ENCODE results near the gene EOGT.

Gene EOGT

DNA sequence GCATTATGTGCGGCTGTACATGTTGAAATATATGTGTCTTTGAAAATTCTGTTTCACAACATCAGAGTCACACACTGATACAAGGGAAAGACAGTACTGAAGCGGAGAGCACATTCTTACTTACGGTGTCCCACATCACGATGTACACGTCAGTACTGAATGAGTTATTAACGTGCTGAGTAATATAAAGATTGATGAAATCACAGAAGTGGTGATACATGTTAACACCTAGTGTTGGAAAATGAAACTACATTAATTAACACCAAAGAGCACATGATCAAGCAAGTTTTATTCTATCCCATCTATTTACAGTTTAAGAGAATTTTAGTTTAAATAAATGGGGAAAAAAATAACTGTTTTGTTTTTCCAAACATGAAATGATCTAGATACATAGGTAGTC lies 15.6 kb downstream of the EOGT start:
- TF ChIP-seq POLR2A (IDR thresholded peaks at IDR 0.05; ENCODE audit: low read depth, low read length) = no peak
- no peak for FAIRE-seq
- DNase-seq (ENCODE audit: insufficient read length, low spot score) = no peak

DNA sequence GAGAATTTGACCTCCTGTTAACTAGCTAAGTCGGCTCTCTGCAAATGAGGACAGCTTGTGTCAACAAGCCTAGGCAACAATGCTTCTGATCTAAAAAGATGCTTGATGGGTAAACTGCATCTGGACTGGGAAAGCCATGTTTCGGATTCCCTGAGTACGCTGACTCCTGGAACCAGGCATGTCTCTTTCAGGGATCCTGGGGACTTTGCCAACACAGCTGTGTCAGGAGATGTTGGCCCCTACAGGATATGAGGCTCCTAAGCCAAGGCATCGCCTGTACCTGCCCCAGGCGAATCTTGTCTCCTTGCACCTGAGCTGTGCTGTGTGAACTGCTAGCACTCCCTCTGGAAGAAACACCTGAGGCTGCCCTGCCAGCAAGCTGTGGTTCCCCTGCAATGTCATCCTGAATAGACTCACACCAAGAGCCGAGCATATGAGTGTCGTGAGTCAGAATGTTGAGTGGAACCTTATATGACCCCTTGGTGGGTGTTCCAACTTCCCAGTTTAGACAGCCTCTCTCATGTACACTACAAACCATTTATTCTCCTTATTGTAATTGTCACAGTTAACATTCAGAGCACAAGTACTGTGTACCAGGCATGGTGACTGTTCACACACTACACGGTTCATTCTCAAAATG lies 17.0 kb downstream of the EOGT start:
- DNase-seq (ENCODE audit: insufficient read length, low spot score) (no peak), FAIRE-seq (peak; percentile 64)
- no peak for TF ChIP-seq POLR2A (IDR thresholded peaks at IDR 0.05; ENCODE audit: low read depth, low read length)

DNA sequence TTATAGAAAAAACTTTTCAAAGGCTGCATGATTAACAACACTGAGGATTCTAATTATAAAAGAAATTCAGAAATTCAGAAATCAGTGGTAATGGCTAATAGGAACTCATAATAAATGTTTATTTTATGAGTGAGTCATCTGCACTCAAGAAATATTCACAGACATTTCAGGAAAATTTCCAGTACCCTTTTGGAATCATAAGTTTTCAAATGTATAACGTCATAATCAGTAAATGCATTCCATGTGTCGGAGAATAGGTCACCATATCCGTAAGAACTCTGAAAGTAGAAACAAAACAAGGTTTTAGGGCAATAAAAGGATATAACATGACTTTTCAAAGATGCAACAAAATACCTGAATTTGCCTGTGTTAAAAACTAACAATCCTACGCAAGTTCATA lies 24.7 kb downstream of the EOGT start:
- DNase-seq (ENCODE audit: insufficient read length, low spot score) (no peak), FAIRE-seq (no peak)
- no peak for TF ChIP-seq POLR2A (IDR thresholded peaks at IDR 0.05; ENCODE audit: low read depth, low read length)

DNA sequence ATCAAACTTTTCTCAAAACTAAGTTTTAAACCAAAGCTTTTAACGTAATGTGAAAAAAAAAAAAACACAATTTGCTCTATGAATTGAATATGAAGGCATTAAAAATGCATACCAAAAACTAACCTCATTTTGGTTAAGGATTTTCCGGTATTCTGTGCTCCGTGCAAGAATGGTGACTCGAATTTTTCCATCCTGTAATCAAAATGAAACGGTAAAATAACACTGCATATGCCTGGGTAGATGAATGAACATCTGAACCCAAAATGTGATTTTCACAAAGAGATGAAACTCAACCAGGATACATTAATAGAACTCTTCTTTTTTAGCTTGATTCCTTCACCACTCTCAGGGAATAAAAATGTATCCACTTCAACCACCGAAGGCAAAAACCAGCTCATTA lies 26.2 kb downstream of the EOGT start:
- no peak for DNase-seq (ENCODE audit: insufficient read length, low spot score)
- FAIRE-seq = no peak
- no peak for TF ChIP-seq POLR2A (IDR thresholded peaks at IDR 0.05; ENCODE audit: low read depth, low read length)

DNA sequence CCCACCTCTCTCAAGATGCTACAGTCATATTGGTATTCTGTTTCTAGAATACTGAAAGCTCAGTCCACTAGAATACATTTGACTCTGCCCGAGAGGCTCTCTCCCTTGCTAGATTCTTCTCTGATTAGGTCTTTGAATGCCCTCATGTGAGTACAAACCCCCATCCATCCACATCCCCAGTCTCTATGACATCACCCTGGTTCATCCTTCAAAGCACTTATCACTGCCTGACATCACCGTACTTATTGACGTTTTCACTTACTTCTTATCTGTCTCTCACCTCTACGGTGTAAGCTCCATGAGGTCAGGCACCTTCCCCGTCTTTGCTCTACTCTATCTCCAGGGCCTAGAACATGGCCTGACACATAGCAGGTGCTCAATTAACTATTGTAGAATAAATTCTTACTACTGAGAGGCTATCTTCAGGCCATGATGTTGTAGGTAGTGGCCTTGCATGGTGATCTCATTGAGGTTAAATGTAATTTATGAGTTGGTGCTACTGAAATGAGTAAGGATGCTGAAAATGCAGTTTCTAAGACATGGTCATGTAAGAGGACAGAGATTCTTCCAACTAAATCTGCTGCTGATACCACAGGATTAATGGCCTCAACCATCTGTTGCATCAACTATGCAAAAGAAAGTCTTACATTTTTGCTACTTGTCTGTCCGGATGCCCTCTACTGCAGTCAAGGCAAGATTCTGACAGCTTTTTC lies 26.8 kb downstream of the EOGT start:
- FAIRE-seq = no peak
- TF ChIP-seq POLR2A (IDR thresholded peaks at IDR 0.05; ENCODE audit: low read depth, low read length) = no peak
- no peak for DNase-seq (ENCODE audit: insufficient read length, low spot score)

DNA sequence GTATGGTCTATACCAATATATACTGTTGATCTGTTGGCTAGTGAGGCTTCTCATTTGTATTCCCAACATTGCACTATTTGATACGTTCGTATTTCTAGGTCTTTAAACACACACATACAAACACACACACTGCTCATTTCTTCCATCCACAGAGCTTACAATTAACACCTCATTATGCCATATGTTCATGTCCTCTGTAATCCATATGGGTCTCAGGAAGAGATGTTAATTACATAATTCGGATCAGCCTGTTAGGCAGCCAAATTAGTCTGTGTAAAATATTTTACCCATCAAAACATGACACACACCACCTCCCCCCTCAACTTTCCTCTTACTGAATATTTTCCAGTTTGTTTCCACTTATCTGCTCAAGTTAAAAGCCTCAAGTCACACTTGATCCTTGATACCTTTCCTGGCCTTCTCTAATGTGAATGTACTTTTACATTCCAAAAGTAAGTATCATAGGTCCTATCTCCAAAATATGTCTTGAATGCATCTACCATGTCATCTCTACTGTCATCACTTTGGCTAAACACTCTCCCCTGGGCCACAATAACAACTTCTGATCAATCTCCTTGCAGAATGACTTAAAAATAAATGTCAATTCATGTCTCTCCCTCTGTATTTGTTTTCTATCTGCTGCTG lies 28.2 kb downstream of the EOGT start:
- FAIRE-seq (no peak), DNase-seq (ENCODE audit: insufficient read length, low spot score) (no peak)

DNA sequence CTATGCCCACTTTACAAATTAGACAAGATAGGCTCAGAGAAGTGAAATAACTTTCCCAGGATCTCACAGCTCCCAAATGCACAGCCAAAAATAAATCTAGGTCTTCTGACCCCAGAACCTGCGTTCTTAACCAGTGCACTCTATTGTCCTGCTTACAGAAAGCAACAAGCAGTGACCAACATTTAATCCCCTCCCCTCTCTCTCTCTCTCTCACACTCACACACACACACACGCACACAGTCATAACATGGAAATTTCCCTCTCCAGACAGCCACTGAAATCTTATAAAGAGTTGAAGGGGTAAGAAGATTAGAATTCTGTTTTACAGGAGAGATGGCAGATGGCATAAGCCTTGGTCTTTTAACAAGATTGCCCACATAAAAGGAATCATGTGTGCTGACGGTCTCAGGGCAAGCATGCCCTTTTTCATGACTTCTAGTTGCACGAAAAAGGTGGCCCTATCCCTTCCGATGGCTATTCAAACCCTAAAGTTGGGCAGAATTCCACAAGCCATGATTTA lies 29.4 kb downstream of the EOGT start:
- no peak for TF ChIP-seq POLR2A (IDR thresholded peaks at IDR 0.05; ENCODE audit: low read depth, low read length)
- no peak for DNase-seq (ENCODE audit: insufficient read length, low spot score)
- FAIRE-seq = no peak

More for the DNA sequence above, 28.2 kb downstream of the EOGT start:
- TF ChIP-seq POLR2A (IDR thresholded peaks at IDR 0.05; ENCODE audit: low read depth, low read length) = no peak

DNA sequence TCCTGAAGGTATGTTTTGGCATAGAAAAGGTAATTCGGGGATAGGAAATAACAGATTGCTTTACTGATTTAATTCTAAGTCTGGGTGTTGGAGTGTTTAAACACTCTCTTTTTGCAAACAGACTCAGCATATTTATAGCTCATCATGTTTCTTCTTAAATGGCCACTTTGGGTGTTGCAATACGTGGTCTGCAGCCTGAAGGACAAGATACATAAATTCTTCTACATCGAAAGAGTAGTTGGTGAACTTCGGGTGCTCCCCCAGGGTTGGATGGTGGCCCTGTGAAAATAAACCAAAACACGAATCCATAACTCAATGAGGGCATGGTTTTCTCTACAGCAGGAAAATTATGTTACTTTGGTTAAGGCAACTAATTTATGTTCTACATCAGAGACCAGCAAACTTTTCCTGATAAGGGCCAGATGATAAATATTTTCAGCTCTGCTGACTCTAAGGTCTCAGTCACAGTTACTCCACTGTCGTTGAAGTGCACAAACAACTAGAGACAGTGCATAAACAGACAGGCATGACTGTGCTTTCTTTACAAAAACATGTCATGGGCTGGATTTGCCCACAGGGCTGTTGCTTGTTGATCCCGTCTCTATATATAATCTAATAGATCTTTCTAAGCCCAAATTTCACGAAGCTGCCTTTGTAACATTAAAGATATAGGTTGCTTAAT lies 35.9 kb downstream of the EOGT start:
- no peak for DNase-seq (ENCODE audit: insufficient read length, low spot score)
- no peak for FAIRE-seq

DNA sequence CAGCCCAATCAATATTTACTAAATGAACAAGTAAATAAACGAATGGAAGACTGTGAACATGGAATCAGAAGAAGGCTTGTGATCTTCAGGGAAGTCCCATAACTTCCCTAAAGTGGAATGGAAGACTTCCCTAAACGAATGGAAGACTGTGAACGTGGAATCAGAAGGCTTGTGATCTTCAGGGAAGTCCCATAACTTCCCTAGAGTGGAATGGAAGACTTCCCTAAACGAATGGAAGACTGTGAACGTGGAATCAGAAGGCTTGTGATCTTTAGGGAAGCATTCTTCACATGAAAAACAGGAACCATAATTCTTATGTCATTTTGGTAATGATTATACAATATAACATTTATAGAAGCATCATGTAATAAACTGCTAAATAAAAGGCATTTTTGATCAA lies 38.8 kb downstream of the EOGT start:
- peak; percentile 45 for FAIRE-seq
- TF ChIP-seq POLR2A (IDR thresholded peaks at IDR 0.05; ENCODE audit: low read depth, low read length) = no peak

More for the DNA sequence above, 35.9 kb downstream of the EOGT start:
- no peak for TF ChIP-seq POLR2A (IDR thresholded peaks at IDR 0.05; ENCODE audit: low read depth, low read length)

DNA sequence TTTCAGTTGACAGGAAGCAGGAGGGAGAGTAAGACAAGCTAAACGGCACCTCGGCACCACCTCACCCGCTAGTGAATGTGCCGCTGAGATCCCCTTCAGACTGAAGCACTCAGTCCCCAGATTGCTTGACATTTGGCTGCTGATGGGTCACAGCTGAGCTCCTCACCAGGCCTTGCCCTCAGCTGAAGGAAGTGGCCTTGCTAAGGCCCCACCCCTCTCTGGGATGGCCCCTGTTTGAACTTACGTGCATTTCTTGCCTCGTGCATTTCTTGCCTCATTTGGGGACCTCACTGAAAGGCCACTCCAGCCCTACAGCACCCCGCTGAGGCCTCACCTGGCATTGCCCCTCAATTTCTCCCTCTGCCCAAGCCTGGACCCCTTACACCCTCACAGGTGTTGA lies 39.8 kb downstream of the EOGT start:
- TF ChIP-seq POLR2A (IDR thresholded peaks at IDR 0.05; ENCODE audit: low read depth, low read length) = no peak
- FAIRE-seq (no peak), DNase-seq (ENCODE audit: insufficient read length, low spot score) (no peak)

More for the DNA sequence above, 38.8 kb downstream of the EOGT start:
- no peak for DNase-seq (ENCODE audit: insufficient read length, low spot score)

DNA sequence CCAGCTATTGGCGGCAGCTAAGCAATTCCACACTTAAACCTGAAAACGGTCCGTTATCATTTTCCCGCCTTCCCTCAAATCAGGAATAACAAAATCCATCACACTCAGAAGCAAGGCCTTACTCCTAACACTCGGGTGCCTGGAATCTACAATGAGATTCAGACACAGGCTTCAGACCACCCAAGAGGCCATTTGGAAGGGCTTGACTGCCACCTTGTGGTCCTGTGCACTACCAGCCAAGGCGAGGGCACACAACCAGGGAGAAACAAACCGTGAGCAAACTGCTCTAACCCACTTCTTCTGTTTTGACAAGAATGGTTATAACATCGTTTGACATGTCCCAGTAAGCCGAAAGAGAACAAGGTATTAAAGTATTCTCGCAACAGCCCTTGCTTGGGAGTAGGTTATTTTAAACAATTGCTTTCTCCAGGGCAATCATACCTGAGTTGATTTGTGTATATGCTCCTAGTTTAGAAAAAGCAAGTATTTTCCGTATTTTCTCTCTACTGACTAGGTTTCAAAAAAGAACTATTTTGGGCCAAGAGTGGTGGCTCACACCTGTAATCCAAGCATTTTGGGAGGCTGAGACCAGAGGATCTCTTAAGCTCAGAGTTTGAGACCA lies 41.0 kb downstream of the EOGT start:
- DNase-seq (ENCODE audit: insufficient read length, low spot score) (peak; percentile 38), FAIRE-seq (peak; percentile 83)
- TF ChIP-seq POLR2A (IDR thresholded peaks at IDR 0.05; ENCODE audit: low read depth, low read length) = no peak

DNA sequence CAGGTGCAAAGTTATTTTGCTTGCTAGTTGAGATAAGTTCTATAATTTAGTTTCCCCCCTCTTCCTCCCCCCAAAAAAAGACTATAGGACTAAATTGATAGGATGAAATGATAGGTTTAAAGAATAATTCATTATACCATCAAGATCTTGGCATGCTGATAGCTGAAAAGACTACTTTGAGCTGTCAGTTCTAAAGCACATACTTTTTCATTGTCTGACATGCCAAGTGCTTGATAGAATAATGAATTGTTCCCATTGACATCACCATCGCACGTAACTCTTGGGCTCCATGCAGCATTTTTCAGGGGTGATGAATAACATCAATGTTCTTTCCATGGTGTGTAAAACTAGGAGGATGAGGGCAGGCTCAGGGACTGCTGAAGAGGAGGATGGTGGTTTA lies 48.8 kb downstream of the EOGT start:
- DNase-seq (ENCODE audit: insufficient read length, low spot score) = no peak
- TF ChIP-seq POLR2A (IDR thresholded peaks at IDR 0.05; ENCODE audit: low read depth, low read length) = no peak
- no peak for FAIRE-seq

DNA sequence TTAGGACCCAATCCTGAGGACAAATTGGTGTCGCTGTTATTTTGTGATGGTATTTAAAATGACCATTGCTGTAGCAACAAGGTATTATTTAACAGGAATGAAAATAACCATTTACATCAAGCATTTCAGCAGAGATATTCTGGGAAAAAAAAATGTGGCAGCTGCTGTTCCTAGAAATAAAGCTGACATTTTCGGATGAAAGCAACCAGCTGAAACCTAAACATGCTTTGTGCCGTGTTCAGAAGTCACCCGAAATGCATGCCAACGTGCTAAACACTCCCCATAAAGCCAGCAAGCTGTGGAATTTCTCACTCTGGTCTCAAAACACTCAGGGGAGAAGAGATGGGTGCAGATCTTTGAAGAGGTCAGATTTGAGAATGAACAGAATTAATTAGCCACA lies 49.6 kb downstream of the EOGT start:
- no peak for FAIRE-seq
- no peak for DNase-seq (ENCODE audit: insufficient read length, low spot score)
- TF ChIP-seq POLR2A (IDR thresholded peaks at IDR 0.05; ENCODE audit: low read depth, low read length) = no peak

DNA sequence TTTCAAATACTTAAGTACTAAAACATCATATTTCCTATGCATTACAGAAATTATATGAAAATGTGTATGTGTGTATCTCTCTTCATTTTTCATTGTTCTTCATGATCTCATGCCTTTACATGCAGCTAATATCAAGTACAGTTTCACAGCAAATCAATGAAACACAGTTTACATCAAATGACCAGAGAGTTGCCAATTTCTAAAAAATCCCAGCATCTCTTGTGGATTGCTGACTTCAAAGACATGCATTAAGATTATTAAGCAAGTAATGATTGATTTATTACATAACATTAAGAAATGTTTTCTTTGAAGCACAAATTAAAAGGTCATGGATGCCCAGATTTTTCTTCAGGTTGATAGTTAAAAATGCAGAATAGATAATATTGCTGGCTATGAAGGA lies 50.1 kb downstream of the EOGT start:
- no peak for DNase-seq (ENCODE audit: insufficient read length, low spot score)
- no peak for FAIRE-seq
- TF ChIP-seq POLR2A (IDR thresholded peaks at IDR 0.05; ENCODE audit: low read depth, low read length) = no peak

Data from H54 (cell line).